Muscle layer of duodenum (tissue), 2 donors: ENCODE data around the gene LHCGR.

ENCODE experiments used
- H3K27ac ChIP-seq: one replicate; pipeline ENCODE4 v1.7.0; 2013; ENCODE audit warnings: mild to moderate bottlenecking, low read length
- H3K27me3 ChIP-seq: one replicate; pipeline ENCODE4 v1.7.0; 2013; ENCODE audit warnings: low read depth, mild to moderate bottlenecking, control low read depth, low read length
- H3K36me3 ChIP-seq, 2 donors: one replicate each; pipeline ENCODE4 v1.7.0; 2013; ENCODE audit warnings: low read length in 2 of 2, control low read depth in 1 of 2, mild to moderate bottlenecking in 1 of 2; ENCODE audit not compliant: insufficient read depth in 2 of 2, control insufficient read depth in 1 of 2
- H3K4me1 ChIP-seq, 2 donors: one replicate each; pipeline ENCODE4 v1.7.0; 2013; ENCODE audit warnings: low read length in 2 of 2, mild to moderate bottlenecking in 2 of 2, control low read depth in 1 of 2, moderate library complexity in 1 of 2; ENCODE audit not compliant: insufficient read depth in 2 of 2, control insufficient read depth in 1 of 2
- H3K4me3 ChIP-seq, 2 donors: one replicate each; pipeline ENCODE4 v1.7.0; 2013; ENCODE audit warnings: low read length in 2 of 2, low read depth in 1 of 2, mild to moderate bottlenecking in 1 of 2
- H3K9me3 ChIP-seq, 2 donors: one replicate each; pipeline ENCODE4 v1.7.0; 2013; ENCODE audit warnings: low read length in 2 of 2, control low read depth in 1 of 2, mild to moderate bottlenecking in 1 of 2; ENCODE audit not compliant: control insufficient read depth in 1 of 2
- donor health status: healthy.

LHCGR gene

DNA sequence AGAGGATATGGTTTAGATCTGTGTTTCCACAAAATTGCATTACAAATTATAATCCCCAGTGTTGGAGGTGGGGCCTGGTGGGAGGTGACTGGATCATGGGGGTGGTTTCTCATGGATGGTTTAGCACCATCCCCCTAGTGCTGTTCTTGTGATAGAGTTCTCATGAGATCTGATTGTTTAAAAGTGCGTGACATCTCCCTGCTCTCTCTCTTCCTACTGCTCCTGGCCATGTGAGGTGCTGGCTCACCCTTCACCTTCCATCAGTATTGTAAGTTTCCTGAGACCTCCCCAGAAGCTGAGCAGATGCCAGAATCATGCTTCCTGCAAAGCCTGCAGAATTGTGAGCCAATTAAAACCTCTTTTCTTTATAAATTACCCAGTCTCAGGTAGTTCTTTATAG, 33.1 kb downstream of the LHCGR start:
- Histone ChIP-seq H3K9me3 (no peaks in the 10 kb centered on the region), H3K36me3 (no peaks in the 10 kb centered on the region), H3K27me3 (no peaks in the 10 kb centered on the region), H3K27ac (no peak overlapping the region), H3K4me1 (no peaks in the 10 kb centered on the region), H3K4me3 (no peak overlapping the region)

DNA sequence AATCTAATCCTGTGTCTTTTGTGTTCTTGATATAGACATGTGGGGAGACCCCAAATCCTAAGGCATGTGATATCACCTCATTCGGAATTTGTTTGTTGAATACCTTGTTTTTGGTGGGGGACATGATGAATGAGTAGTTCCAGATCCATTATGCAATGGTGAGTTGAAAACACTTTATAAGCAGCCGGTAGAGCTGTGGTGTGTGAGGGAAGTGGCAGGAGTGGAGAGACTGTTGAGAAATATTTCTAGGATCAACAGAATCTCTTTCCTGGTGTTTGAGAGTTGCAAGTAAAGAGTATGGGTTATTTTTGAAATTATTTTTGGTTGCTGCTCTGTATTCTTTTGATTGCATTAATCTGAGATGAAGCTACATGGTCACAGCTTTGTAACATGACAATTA, 34.4 kb downstream of the LHCGR start:
- no peak overlapping the region for H3K4me3 ChIP-seq
- no peaks in the 10 kb centered on the region for H3K27me3 ChIP-seq
- no peak overlapping the region for H3K27ac ChIP-seq
- H3K36me3 ChIP-seq = no peaks in the 10 kb centered on the region
- H3K9me3 ChIP-seq = no peaks in the 10 kb centered on the region
- no peaks in the 10 kb centered on the region for H3K4me1 ChIP-seq

- H3K27ac ChIP-seq = no peak overlapping the region
- no peaks in the 10 kb centered on the region for H3K36me3 ChIP-seq
Observed at GRCh38 chr2:48719480-48720177, 35.9 kb downstream of the LHCGR start.

GRCh38 chr2:48717846-48718245, 37.7 kb downstream of the LHCGR start:
- Histone ChIP-seq H3K27me3 (no peaks in the 10 kb centered on the region), H3K4me1 (peaks cover 6 to 25% of the 10 kb centered on the region in 2 donors), H3K4me3 (no peak overlapping the region), H3K27ac (no peak overlapping the region), H3K9me3 (no peaks in the 10 kb centered on the region), H3K36me3 (no peaks in the 10 kb centered on the region)

More at GRCh38 chr2:48719480-48720177, 35.9 kb downstream of the LHCGR start:
- peaks cover 0 to 10% of the 10 kb centered on the region in 2 donors for H3K4me1 ChIP-seq
- no peaks in the 10 kb centered on the region for H3K9me3 ChIP-seq
- no peaks in the 10 kb centered on the region for H3K27me3 ChIP-seq
- no peak overlapping the region for H3K4me3 ChIP-seq

DNA sequence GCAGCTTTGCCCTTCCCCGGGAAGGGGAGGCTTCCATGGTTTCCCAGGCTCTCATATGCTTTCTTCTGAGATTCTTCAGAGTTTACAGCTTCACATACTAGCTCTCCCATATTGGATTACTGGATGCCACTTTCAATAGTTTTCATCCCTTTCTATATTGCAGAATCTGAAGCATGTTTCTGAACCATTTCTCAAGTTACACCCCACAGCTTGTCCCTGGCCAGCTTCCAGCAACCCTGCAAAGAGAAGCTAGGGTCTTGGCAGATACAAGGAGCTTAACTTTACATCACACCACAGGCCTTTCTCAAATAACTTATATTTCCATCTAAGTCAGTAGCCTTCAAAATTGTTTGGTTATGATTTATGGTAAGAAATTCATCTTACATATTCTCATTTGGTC, 39.6 kb downstream of the LHCGR start:
- Histone ChIP-seq H3K36me3 (no peaks in the 10 kb centered on the region), H3K27me3 (no peaks in the 10 kb centered on the region), H3K27ac (no peak overlapping the region), H3K4me1 (peaks cover 6 to 25% of the 10 kb centered on the region in 2 donors), H3K9me3 (no peaks in the 10 kb centered on the region), H3K4me3 (no peak overlapping the region)

DNA sequence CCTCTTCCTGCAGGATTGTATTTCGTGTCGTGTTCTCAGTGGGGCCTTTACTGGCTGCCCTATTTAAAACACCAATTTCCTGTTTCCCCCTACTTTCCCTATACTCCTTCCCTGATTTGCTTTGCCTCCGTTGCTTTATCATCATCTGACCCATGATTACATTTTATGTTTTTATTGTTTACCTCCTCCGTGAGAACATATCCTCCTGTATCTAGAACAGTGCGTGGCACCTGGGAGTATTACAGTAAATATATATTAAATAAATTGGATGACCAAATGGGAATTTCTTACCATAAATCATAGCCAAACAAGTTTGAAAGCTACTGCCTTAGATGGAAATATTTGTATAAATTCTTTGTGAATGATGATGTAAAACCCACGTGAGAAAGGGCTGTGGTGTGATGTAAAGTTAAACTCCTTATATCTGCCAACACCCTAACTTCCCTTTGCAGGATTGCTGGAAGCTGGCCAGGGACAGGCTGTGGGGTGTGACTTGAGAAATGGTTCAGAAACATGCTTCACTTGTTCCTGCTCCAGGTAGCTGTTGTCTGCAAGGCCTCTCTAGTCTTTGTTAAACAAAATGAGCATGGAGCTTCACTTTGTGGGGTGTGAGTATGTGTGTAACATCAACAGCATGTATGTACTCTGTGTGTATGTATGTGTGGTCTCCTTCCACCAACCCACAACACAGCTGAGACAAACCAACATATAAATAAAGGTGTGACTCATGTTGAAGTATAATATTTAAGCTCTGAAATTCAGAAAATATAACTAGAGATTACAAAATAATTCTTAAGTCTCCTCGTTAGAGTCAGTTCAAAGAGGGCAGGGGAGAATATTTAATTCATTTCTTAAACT, 40.3 kb downstream of the LHCGR start:
- Histone ChIP-seq H3K27me3 (no peaks in the 10 kb centered on the region), H3K4me3 (no peak overlapping the region), H3K27ac (no peak overlapping the region), H3K36me3 (no peaks in the 10 kb centered on the region), H3K9me3 (no peaks in the 10 kb centered on the region), H3K4me1 (peaks cover 6 to 25% of the 10 kb centered on the region in 2 donors)

DNA sequence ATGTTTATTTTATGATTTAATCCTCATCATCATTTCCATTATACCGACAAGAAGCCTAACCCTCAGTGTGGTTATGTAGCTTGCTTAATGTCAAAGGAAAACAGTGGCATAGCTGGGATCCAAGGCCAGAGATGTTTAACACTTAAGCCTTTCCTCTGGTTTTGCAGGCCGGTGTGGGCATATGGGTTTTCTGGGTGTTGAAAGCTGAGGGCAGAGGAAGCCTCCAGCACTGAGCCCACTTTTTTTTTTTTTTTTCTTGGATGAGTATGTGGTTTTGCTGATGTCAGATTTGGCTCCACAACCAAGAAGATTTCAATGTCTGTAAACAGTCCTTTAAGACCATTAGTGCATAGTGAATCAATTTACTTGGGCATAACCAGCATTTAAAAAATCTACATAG, 41.3 kb downstream of the LHCGR start:
- Histone ChIP-seq H3K36me3 (no peaks in the 10 kb centered on the region), H3K27me3 (no peaks in the 10 kb centered on the region), H3K27ac (no peak overlapping the region), H3K9me3 (no peaks in the 10 kb centered on the region), H3K4me1 (peaks cover 6 to 25% of the 10 kb centered on the region in 2 donors), H3K4me3 (no peak overlapping the region)

DNA sequence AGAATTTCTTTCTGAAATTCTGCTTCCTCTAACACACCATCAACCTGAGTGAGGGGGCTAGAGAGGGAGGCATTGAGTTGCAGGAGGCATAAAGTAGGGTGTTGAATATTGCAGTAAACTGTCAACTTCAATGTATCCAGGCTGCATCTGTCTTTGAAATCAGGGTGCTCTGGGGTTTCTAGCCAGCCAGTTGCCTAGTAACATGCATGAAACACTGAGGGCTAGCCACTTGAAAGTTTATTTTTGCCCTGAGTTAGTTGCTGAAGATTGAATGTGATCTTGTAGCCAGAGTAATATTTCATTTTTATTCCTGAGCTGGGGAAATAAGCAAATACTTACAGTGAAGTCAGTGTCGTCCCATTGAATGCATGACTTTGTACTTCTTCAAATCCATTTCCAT, 41.9 kb downstream of the LHCGR start:
- no peaks in the 10 kb centered on the region for H3K36me3 ChIP-seq
- H3K27me3 ChIP-seq = no peaks in the 10 kb centered on the region
- H3K27ac ChIP-seq = no peak overlapping the region
- H3K9me3 ChIP-seq = no peaks in the 10 kb centered on the region
- H3K4me1 ChIP-seq = peaks cover 6 to 25% of the 10 kb centered on the region in 2 donors
- no peak overlapping the region for H3K4me3 ChIP-seq

GRCh38 chr2:48712151-48712550, 43.4 kb downstream of the LHCGR start:
- H3K27me3 ChIP-seq = no peaks in the 10 kb centered on the region
- no peaks in the 10 kb centered on the region for H3K9me3 ChIP-seq
- H3K36me3 ChIP-seq = peaks cover 0 to 4% of the 10 kb centered on the region in 2 donors
- H3K27ac ChIP-seq = no peak overlapping the region
- peaks cover 6 to 25% of the 10 kb centered on the region in 2 donors for H3K4me1 ChIP-seq
- H3K4me3 ChIP-seq = no peak overlapping the region

DNA sequence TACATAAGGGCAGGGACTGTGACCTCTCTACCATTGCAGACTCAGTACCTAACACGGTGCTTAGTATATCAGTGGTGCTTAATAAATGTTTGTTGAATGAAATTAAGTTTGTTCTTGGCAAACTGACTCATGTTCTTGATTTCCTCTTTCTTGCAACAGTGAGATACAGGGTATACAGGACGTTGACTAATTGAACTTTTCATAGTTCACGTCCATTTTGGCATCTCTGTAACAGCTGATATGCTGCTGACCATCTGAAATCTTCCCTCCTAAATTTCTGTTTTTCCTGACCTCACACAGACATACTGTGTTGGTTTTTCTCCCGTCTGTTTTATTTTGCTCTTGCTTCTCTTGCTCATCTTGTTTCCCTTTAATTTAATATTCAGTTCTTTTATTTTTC, 44.2 kb downstream of the LHCGR start:
- no peak overlapping the region for H3K4me3 ChIP-seq
- no peaks in the 10 kb centered on the region for H3K9me3 ChIP-seq
- no peak overlapping the region for H3K27ac ChIP-seq
- peaks cover 0 to 4% of the 10 kb centered on the region in 2 donors for H3K36me3 ChIP-seq
- H3K27me3 ChIP-seq = no peaks in the 10 kb centered on the region
- peaks cover 6 to 25% of the 10 kb centered on the region in 2 donors for H3K4me1 ChIP-seq

- H3K4me1 ChIP-seq = peaks cover 6 to 12% of the 10 kb centered on the region in 2 donors
- H3K4me3 ChIP-seq = no peak overlapping the region
Observed at GRCh38 chr2:48709096-48710034, 46.2 kb downstream of the LHCGR start.

More at GRCh38 chr2:48709096-48710034, 46.2 kb downstream of the LHCGR start:
- Histone ChIP-seq H3K9me3 (no peaks in the 10 kb centered on the region), H3K36me3 (peaks cover 0 to 4% of the 10 kb centered on the region in 2 donors), H3K27ac (no peak overlapping the region), H3K27me3 (no peaks in the 10 kb centered on the region)
